CD4-positive, alpha-beta T cell (primary cell): ENCODE data around the gene PLN. TPM values are rescaled to one million over a fixed set of nuclear protein-coding genes. Genes with fewer than 3 reads are reported as not detected.
A peak's percentile ranks its signal among the peaks of the same experiment; 100 is the strongest.

ENCODE experiments used
- ATAC-seq: fragments of 200-7000 bp; cut with Tn5 transposase; one replicate; pipeline ENCODE4 v1.10.0; 2022; ENCODE audit warnings: mild to moderate bottlenecking; ENCODE audit not compliant: poor library complexity
- CTCF ChIA-PET: fragments of 350-600 bp; sonication (Branson Sonifier 250); formaldehyde crosslinking; loops from one replicate; lab custom pipeline; 2021; ENCODE audit warnings: antibody characterized with exemption, inconsistent platforms; lab: Charles Lee
- POLR2A ChIA-PET: fragments of 350-600 bp; sonication (Branson Sonifier 250); formaldehyde crosslinking; loops from one replicate; lab custom pipeline; 2021; ENCODE audit warnings: antibody characterized with exemption, inconsistent platforms; lab: Charles Lee
- DNase-seq, 14 experiments: peaks; one replicate each; pipeline ENCODE4 v3.0.0-alpha.2; 2013 to 2020; ENCODE audit warnings: mixed read lengths in 2 of 14
- H3K27ac ChIP-seq, 2 donors: one replicate each; pipeline versions ENCODE4 v1.5.1 to v1.7.0; 2013; ENCODE audit warnings: low read length in 2 of 2, low read depth in 1 of 2, mild to moderate bottlenecking in 1 of 2
- H3K27me3 ChIP-seq, 2 experiments: 1 replicate in 1 of 2; 2 replicates in 1 of 2; pipeline versions ENCODE4 v1.6.1 to v1.7.0; 2013; ENCODE audit warnings: low read length in 2 of 2, control low read depth in 1 of 2, mild to moderate bottlenecking in 1 of 2, moderate library complexity in 1 of 2; ENCODE audit not compliant: insufficient read depth in 2 of 2, control insufficient read depth in 1 of 2
- H3K36me3 ChIP-seq: one replicate; pipeline ENCODE4 v1.6.1; 2013; ENCODE audit warnings: low read length, control low read depth; ENCODE audit not compliant: insufficient read depth
- H3K4me1 ChIP-seq: one replicate; pipeline ENCODE4 v1.6.1; 2013; ENCODE audit warnings: low read length, control low read depth; ENCODE audit not compliant: insufficient read depth
- H3K4me3 ChIP-seq: one replicate; pipeline ENCODE4 v1.5.1; 2013; ENCODE audit warnings: mild to moderate bottlenecking, low read length, moderate library complexity
- H3K9me3 ChIP-seq, 2 experiments: 1 replicate in 1 of 2; 2 replicates in 1 of 2; pipeline versions ENCODE4 v1.6.1 to v1.7.0; 2013; ENCODE audit warnings: low read length in 2 of 2, mild to moderate bottlenecking in 2 of 2, control low read depth in 1 of 2, moderate library complexity in 1 of 2; ENCODE audit not compliant: control insufficient read depth in 1 of 2, insufficient read depth in 1 of 2
- H3K27ac Mint-ChIP-seq: one replicate; pipeline ENCODE4 v1.8.0; 2020; ENCODE audit warnings: mixed read lengths
- H3K27me3 Mint-ChIP-seq: one replicate; pipeline ENCODE4 v1.8.0; 2021; ENCODE audit warnings: mixed read lengths
- H3K36me3 Mint-ChIP-seq: one replicate; pipeline ENCODE4 v1.8.0; 2021; ENCODE audit warnings: low read depth, mixed read lengths
- H3K4me1 Mint-ChIP-seq: one replicate; pipeline ENCODE4 v1.8.0; 2021; ENCODE audit warnings: low read depth, mixed read lengths
- H3K4me3 Mint-ChIP-seq: one replicate; pipeline ENCODE4 v1.8.0; 2020; ENCODE audit warnings: mild to moderate bottlenecking, mixed read lengths
- H3K9me3 Mint-ChIP-seq: one replicate; pipeline ENCODE4 v1.8.0; 2020; ENCODE audit warnings: mixed read lengths
- intact Hi-C, 2 experiments: fragments of 100-400 bp; cut with DNase I in 1 of 2; cut with micrococcal nuclease in 1 of 2; formaldehyde crosslinking; loops; one replicate each; pipeline versions ENCODE4 v1.15.1 to v1.9.0; 2023 to 2025; cut with DNase I, micrococcal nuclease
- total RNA-seq, 174 experiments: library from RNA in 2 of 174; stranded (reverse) in 2 of 174; gene quantifications; one replicate each; pipeline ENCODE4 v1.2.3 and lab custom pipeline; 2021 to 2026
- TF ChIP-seq, protein P1 (sequence below): fragments of 200-600 bp; IDR thresholded peaks from one replicate; pipeline ENCODE4 v1.8.0; 2022; ENCODE audit warnings: antibody characterized with exemption, mild to moderate bottlenecking

Gene PLN
- total RNA-seq, 2 experiments from 2014 or later, result not detected

DNA sequence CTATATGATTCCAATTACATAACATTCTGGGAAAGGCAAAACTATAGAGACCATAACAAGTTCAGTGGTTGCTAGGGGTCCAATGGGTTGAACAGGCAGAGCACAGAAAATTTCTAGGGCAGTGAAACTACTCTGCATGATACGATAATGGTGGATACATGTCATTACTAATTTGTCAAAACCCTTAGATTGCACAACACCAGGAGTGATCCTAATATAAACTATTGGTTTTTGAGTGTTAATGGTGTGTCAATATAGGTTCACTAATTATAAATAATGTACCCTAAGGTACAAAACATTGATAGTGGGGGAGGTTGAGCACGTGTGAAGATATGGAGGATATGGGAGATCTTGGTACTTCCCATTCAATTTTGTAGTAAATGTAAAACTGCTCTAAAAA is 42.4 kb upstream of the PLN start:
- Mint-ChIP-seq H3K9me3 (no peaks in the 10 kb centered on the region), H3K27ac (no peak overlapping the region), H3K4me3 (no peak overlapping the region), H3K4me1 (peaks cover 11% of the 10 kb centered on the region), H3K27me3 (no peaks in the 10 kb centered on the region), H3K36me3 (peaks cover 67% of the 10 kb centered on the region)
- Histone ChIP-seq H3K27me3 (no peaks in the 10 kb centered on the region), H3K36me3 (peaks cover 31% of the 10 kb centered on the region), H3K27ac (no peak overlapping the region), H3K4me3 (no peak overlapping the region), H3K4me1 (no peaks in the 10 kb centered on the region), H3K9me3 (peaks cover 0 to 7% of the 10 kb centered on the region in 2 experiments)
- TF ChIP-seq, protein P1, sequence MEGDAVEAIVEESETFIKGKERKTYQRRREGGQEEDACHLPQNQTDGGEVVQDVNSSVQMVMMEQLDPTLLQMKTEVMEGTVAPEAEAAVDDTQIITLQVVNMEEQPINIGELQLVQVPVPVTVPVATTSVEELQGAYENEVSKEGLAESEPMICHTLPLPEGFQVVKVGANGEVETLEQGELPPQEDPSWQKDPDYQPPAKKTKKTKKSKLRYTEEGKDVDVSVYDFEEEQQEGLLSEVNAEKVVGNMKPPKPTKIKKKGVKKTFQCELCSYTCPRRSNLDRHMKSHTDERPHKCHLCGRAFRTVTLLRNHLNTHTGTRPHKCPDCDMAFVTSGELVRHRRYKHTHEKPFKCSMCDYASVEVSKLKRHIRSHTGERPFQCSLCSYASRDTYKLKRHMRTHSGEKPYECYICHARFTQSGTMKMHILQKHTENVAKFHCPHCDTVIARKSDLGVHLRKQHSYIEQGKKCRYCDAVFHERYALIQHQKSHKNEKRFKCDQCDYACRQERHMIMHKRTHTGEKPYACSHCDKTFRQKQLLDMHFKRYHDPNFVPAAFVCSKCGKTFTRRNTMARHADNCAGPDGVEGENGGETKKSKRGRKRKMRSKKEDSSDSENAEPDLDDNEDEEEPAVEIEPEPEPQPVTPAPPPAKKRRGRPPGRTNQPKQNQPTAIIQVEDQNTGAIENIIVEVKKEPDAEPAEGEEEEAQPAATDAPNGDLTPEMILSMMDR, result no peak
- ChIA-PET POLR2A (no interaction called here), CTCF (no interaction called here)
- no peak for DNase-seq
- intact Hi-C loops, result no loop called here
- ATAC-seq, result no peak

- ATAC-seq, result no peak
- Histone ChIP-seq H3K4me1 (no peaks in the 10 kb centered on the region), H3K27ac (no peak overlapping the region), H3K4me3 (no peak overlapping the region), H3K36me3 (peaks cover 31% of the 10 kb centered on the region), H3K9me3 (peaks cover 0 to 5% of the 10 kb centered on the region in 2 experiments), H3K27me3 (no peaks in the 10 kb centered on the region)
- peaks cover 10% of the 10 kb centered on the region for H3K4me1 Mint-ChIP-seq
- H3K36me3 Mint-ChIP-seq, result peaks cover 62% of the 10 kb centered on the region
- CTCF ChIA-PET, result no interaction called here
- no peaks in the 10 kb centered on the region for H3K9me3 Mint-ChIP-seq
- H3K27ac Mint-ChIP-seq, result peak overlapping the region; percentile 52
- no peaks in the 10 kb centered on the region for H3K27me3 Mint-ChIP-seq
- no peak for DNase-seq
- POLR2A ChIA-PET, result no interaction called here
- TF ChIP-seq, protein P1, result no peak
- H3K4me3 Mint-ChIP-seq, result no peak overlapping the region
- intact Hi-C loops, result no loop called here
These were observed 41.9 kb upstream of the PLN start for GRCh38 chr6:118506071-118506638.

DNA sequence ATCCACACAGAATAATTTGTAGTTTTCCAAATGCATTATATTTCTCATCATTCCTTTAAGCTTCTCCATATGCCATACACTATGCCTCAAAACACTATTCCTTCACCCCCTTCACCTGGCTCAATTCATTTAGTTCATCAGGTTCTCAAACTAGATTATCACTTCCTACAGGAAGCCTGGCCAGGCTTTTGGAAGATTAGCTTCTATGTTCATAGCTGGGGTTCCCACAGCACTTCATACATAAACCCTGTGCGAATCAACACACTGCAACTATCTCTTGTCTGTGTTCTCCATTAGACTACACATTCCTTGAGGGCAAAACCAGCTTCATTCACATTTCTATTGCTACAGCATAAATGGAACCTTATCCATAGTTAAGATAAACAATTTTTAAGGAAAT is 40.5 kb upstream of the PLN start:
- CTCF ChIA-PET, result no interaction called here
- H3K4me1 Mint-ChIP-seq, result peaks cover 20% of the 10 kb centered on the region
- DNase-seq (no peak), ATAC-seq (no peak)
- TF ChIP-seq, protein P1, result no peak
- Histone ChIP-seq H3K4me1 (no peaks in the 10 kb centered on the region), H3K36me3 (peaks cover 28% of the 10 kb centered on the region), H3K9me3 (peaks cover 0 to 3% of the 10 kb centered on the region in 2 experiments), H3K27me3 (no peaks in the 10 kb centered on the region), H3K27ac (peak overlapping the region in 1 of 2 donors; percentile 3), H3K4me3 (no peak overlapping the region)
- POLR2A ChIA-PET, result no interaction called here
- intact Hi-C loops, result no loop called here
- peak overlapping the region; percentile 52 for H3K27ac Mint-ChIP-seq
- H3K4me3 Mint-ChIP-seq, result no peak overlapping the region
- no peaks in the 10 kb centered on the region for H3K9me3 Mint-ChIP-seq
- peaks cover 58% of the 10 kb centered on the region for H3K36me3 Mint-ChIP-seq
- H3K27me3 Mint-ChIP-seq, result no peaks in the 10 kb centered on the region
